Endodermal cell (in vitro differentiated cells): ENCODE results near the gene STK25. TPM values are rescaled to one million over a fixed set of nuclear protein-coding genes. Genes with fewer than 3 reads are reported as not detected.

ENCODE experiments used
- DNase-seq: peaks from one replicate; pipeline ENCODE4 v3.0.0-alpha.2; 2017
- H3K27ac ChIP-seq: 2 replicates; pipeline ENCODE4 v1.5.1; 2013; ENCODE audit warnings: mild to moderate bottlenecking, low read depth, low read length, moderate library complexity
- H3K27me3 ChIP-seq: 2 replicates; pipeline ENCODE4 v1.6.1; 2013; ENCODE audit warnings: mild to moderate bottlenecking, low read length, moderate library complexity; ENCODE audit not compliant: insufficient read depth, control insufficient read depth, poor library complexity, severe bottlenecking
- H3K36me3 ChIP-seq: 2 replicates; pipeline ENCODE4 v1.7.0; 2013; ENCODE audit warnings: mild to moderate bottlenecking, low read length, moderate library complexity; ENCODE audit not compliant: control insufficient read depth, insufficient read depth
- H3K4me1 ChIP-seq: one replicate; pipeline ENCODE4 v1.7.0; 2013; ENCODE audit warnings: low read length; ENCODE audit not compliant: control insufficient read depth, insufficient read depth
- H3K4me3 ChIP-seq: 2 replicates; pipeline ENCODE4 v1.5.1; 2013; ENCODE audit warnings: mild to moderate bottlenecking, low read length, moderate library complexity
- H3K9ac ChIP-seq: 2 replicates; pipeline ENCODE4 v1.6.1; 2013; ENCODE audit warnings: mild to moderate bottlenecking, low read length, moderate library complexity; ENCODE audit not compliant: poor library complexity, severe bottlenecking; ENCODE audit errors: extremely low read depth
- H3K9me3 ChIP-seq: 2 replicates; pipeline ENCODE4 v1.6.1; 2013; ENCODE audit warnings: mild to moderate bottlenecking, low read length, moderate library complexity; ENCODE audit not compliant: control insufficient read depth
- H3K27ac Mint-ChIP-seq: 2 replicates; pipeline ENCODE4 v1.8.0; 2020; ENCODE audit warnings: mixed read lengths
- H3K27me3 Mint-ChIP-seq: 2 replicates; pipeline ENCODE4 v1.8.0; 2021; ENCODE audit warnings: mild to moderate bottlenecking, mixed read lengths; ENCODE audit not compliant: insufficient read depth
- H3K36me3 Mint-ChIP-seq: 2 replicates; pipeline ENCODE4 v1.8.0; 2020; ENCODE audit warnings: low read depth, mixed read lengths
- H3K4me1 Mint-ChIP-seq: 2 replicates; pipeline ENCODE4 v1.8.0; 2020; ENCODE audit warnings: mixed read lengths
- H3K4me3 Mint-ChIP-seq: 2 replicates; pipeline ENCODE4 v1.8.0; 2020; ENCODE audit warnings: mild to moderate bottlenecking, moderate library complexity, mixed read lengths
- H3K9me3 Mint-ChIP-seq: 2 replicates; pipeline ENCODE4 v1.8.0; 2020; ENCODE audit warnings: mild to moderate bottlenecking, mixed read lengths
- CTCF ChIP-seq: fragments of 200-600 bp; sonication (generic); conservative IDR thresholded peaks from 2 replicates; pipeline ENCODE4 v1.5.0; 2021; ENCODE audit warnings: antibody characterized with exemption, mild to moderate bottlenecking
- WGBS, 2 experiments: methylation state at CpG; one replicate each; pipeline versions ENCODE4 v1.1.5 to v1.1.7; 2013; ENCODE audit warnings: missing lambda C conversion rate in 2 of 2, mixed read lengths in 1 of 2; ENCODE audit not compliant: insufficient coverage in 1 of 2, insufficient read length in 1 of 2; 5-methylcytosine and 5-hydroxymethylcytosine counted together
- total RNA-seq, 2 donors: library from RNA; stranded (reverse); fragmentation: NEBNext Ultra II Directional in 1 of 2; extraction: Animal tissue kit (Norgen Biotek cat#: 25700) in 1 of 2; gene quantifications; 2 replicates in 1 of 2; 3 replicates in 1 of 2; pipeline ENCODE4 v1.2.1, GENCODE V29; 2021

STK25 gene
- total RNA-seq, 2 donors from 2014 or later: 226 to 252 TPM

GRCh38 chr2:241489733-241490680 lies 18.4 kb downstream of the STK25 start:
- Histone ChIP-seq H3K27ac (no peak overlapping the region), H3K36me3 (peaks cover 15% of the 10 kb centered on the region), H3K27me3 (no peaks in the 10 kb centered on the region), H3K4me1 (no peaks in the 10 kb centered on the region), H3K9ac (no peak overlapping the region), H3K9me3 (no peaks in the 10 kb centered on the region), H3K4me3 (no peak overlapping the region)
- TF ChIP-seq CTCF: no peak
- DNase-seq: no peak
- no peaks in the 10 kb centered on the region for H3K4me1 Mint-ChIP-seq
- H3K9me3 Mint-ChIP-seq: no peaks in the 10 kb centered on the region
- H3K27me3 Mint-ChIP-seq: no peaks in the 10 kb centered on the region
- peaks cover 7% of the 10 kb centered on the region for H3K36me3 Mint-ChIP-seq
- H3K4me3 Mint-ChIP-seq: no peak overlapping the region
- WGBS, 2 experiments: 94 to 98% methylated on average over 6 to 15 of the region's 15 CpGs
- no peak overlapping the region for H3K27ac Mint-ChIP-seq

- no peak overlapping the region for H3K27ac ChIP-seq
- no peaks in the 10 kb centered on the region for H3K27me3 ChIP-seq
- DNase-seq: no peak
- no peak overlapping the region for H3K9ac ChIP-seq
- no peak for TF ChIP-seq CTCF
- Mint-ChIP-seq H3K36me3 (peaks cover 3% of the 10 kb centered on the region), H3K9me3 (no peaks in the 10 kb centered on the region), H3K4me3 (no peak overlapping the region), H3K27ac (no peak overlapping the region), H3K4me1 (no peaks in the 10 kb centered on the region), H3K27me3 (no peaks in the 10 kb centered on the region)
- H3K4me1 ChIP-seq: no peaks in the 10 kb centered on the region
- no peaks in the 10 kb centered on the region for H3K9me3 ChIP-seq
- WGBS, 2 experiments: 92% methylated on average over 3 of the region's 3 CpGs; no CpG with 5 or more reads in 1 of the 2 experiments
- H3K36me3 ChIP-seq: peaks cover 6% of the 10 kb centered on the region
- no peak overlapping the region for H3K4me3 ChIP-seq
These were observed 19.3 kb downstream of the STK25 start for GRCh38 chr2:241489088-241489487.

DNA sequence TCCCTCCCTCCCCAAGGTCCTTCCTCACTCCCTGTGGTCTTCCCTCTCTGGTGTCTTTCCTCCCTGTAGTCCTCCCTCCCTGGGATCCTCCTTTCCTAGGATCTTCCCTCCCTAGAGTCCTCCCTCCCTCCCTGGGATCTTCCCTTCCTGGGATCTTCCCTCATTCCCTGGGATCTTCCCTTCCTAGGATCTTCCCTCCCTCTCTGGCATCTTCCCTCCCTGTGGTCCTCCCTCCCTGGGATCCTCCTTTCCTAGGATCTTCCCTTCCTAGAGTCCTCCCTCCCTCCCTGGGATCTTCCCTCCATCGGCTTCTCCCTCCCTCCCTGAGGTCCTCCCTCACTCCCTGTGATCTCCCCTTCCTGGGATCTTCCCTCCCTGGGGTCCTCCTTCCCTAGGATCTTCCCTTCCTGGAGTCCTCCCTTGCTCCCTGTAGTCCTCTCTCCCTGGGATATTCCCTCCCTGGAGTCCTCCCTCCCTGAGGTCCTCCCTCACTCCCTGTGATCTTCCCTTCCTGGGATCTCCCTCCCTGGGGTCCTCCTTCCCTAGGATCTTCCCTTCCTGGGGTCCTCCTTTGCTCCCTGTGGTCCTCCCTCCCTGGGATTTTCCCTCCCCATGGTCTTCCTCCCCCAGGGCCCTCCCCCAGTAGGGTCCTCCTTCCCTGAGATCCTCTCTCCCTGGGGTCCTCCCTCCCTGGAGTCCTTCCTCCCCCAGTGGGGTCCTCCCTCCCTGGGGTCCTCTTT lies 23.0 kb downstream of the STK25 start:
- 88 to 95% methylated on average over 1 of the region's 1 CpG for WGBS, 2 experiments
- H3K4me1 ChIP-seq: no peaks in the 10 kb centered on the region
- H3K36me3 ChIP-seq: no peaks in the 10 kb centered on the region
- no peaks in the 10 kb centered on the region for H3K27me3 ChIP-seq
- no peak for DNase-seq
- no peaks in the 10 kb centered on the region for H3K9me3 ChIP-seq
- Mint-ChIP-seq H3K36me3 (no peaks in the 10 kb centered on the region), H3K4me1 (peaks cover 5% of the 10 kb centered on the region), H3K4me3 (no peak overlapping the region), H3K27ac (no peak overlapping the region), H3K27me3 (no peaks in the 10 kb centered on the region), H3K9me3 (no peaks in the 10 kb centered on the region)
- no peak overlapping the region for H3K27ac ChIP-seq
- H3K9ac ChIP-seq: no peak overlapping the region
- TF ChIP-seq CTCF: no peak
- no peak overlapping the region for H3K4me3 ChIP-seq
